IMR-90 (cell line): Measurements from ENCODE around the gene LAIR2. TPM values are rescaled to one million over a fixed set of nuclear protein-coding genes. Genes with fewer than 3 reads are reported as not detected.
"Not testable (repeated sequence)": the region's sequence is repeated elsewhere in the genome, so short reads cannot be mapped to it uniquely, and the experiment has no call there.

Source experiments
- ATAC-seq: fragments of 200-7000 bp; cut with Tn5 transposase; 2 replicates; pipeline ENCODE4 v1.9.1; 2020; ENCODE audit warnings: low read depth, mild to moderate bottlenecking, moderate library complexity
- BruUV-seq: library from RNA; stranded (reverse); fragments of 400-500 nt; replicated peaks from 2 replicates; lab custom pipeline; 2021; lab: Mats Ljungman, UMichigan
- CTCF ChIA-PET: fragments of 300-600 bp; formaldehyde crosslinking; extraction: SDS; loops from one replicate; lab custom pipeline; 2021; ENCODE audit warnings: antibody characterized with exemption; lab: Yijun Ruan, JAX
- POLR2A ChIA-PET: fragments of 300-600 bp; sonication (Branson Sonifier 250); formaldehyde crosslinking; loops from one replicate; lab custom pipeline; 2022; ENCODE audit warnings: antibody characterized with exemption; ENCODE audit not compliant: unreplicated experiment; lab: Charles Lee
- DNase-seq: peaks from one replicate; pipeline ENCODE4 v3.0.0; 2013
- H2AFZ ChIP-seq: replicated peaks from 2 replicates; pipeline ENCODE3; 2013; ENCODE audit warnings: low read length, mild to moderate bottlenecking; ENCODE audit not compliant: poor library complexity
- H2AK5ac ChIP-seq: 2 replicates; pipeline ENCODE4 v1.6.1; 2013; ENCODE audit warnings: low read depth, low read length, inconsistent platforms
- H2AK9ac ChIP-seq: replicated peaks from 2 replicates; pipeline ENCODE3; 2013; ENCODE audit warnings: mild to moderate bottlenecking, low read depth, low read length, moderate library complexity; ENCODE audit not compliant: poor library complexity
- H2BK120ac ChIP-seq: 2 replicates; pipeline ENCODE4 v1.6.1; 2013; ENCODE audit warnings: low read depth, low read length, inconsistent platforms
- H2BK15ac ChIP-seq: 3 replicates; pipeline ENCODE4 v1.6.1; 2013; ENCODE audit warnings: low read depth, low read length, inconsistent platforms
- H2BK20ac ChIP-seq: 2 replicates; pipeline ENCODE4 v1.6.1; 2013; ENCODE audit warnings: low read depth, mild to moderate bottlenecking, inconsistent platforms, low read length, moderate library complexity
- H2BK5ac ChIP-seq: 2 replicates; pipeline ENCODE4 v1.6.1; 2013; ENCODE audit warnings: mild to moderate bottlenecking, low read depth, low read length, inconsistent platforms; ENCODE audit not compliant: poor library complexity, severe bottlenecking
- H3K14ac ChIP-seq: replicated peaks from 2 replicates; pipeline ENCODE4 v1.6.1; 2013; ENCODE audit warnings: low read depth, low read length, inconsistent platforms
- H3K18ac ChIP-seq: 2 replicates; pipeline ENCODE4 v1.6.1; 2013; ENCODE audit warnings: low read depth, low read length, control low read depth
- H3K23ac ChIP-seq: 2 replicates; pipeline ENCODE4 v1.6.1; 2013; ENCODE audit warnings: low read depth, low read length, inconsistent platforms
- H3K27ac ChIP-seq: 2 replicates; pipeline ENCODE4 v1.5.1; 2013; ENCODE audit warnings: mild to moderate bottlenecking, control low read depth, low read length; ENCODE audit not compliant: insufficient read depth
- H3K27me3 ChIP-seq: 2 replicates; pipeline ENCODE4 v1.6.1; 2013; ENCODE audit warnings: low read length; ENCODE audit not compliant: control insufficient read depth, insufficient read depth
- H3K36me3 ChIP-seq: 2 replicates; pipeline ENCODE4 v1.6.1; 2013; ENCODE audit warnings: low read length, mixed read lengths; ENCODE audit not compliant: control insufficient read depth, insufficient read depth
- H3K4ac ChIP-seq: 2 replicates; pipeline ENCODE4 v1.6.1; 2013; ENCODE audit warnings: low read depth, low read length, inconsistent platforms
- H3K4me1 ChIP-seq: 2 replicates; pipeline ENCODE4 v1.6.1; 2013; ENCODE audit warnings: low read length, mixed read lengths; ENCODE audit not compliant: control insufficient read depth, insufficient read depth
- H3K4me2 ChIP-seq: 2 replicates; pipeline ENCODE4 v1.6.1; 2013; ENCODE audit warnings: low read depth, mild to moderate bottlenecking, control low read depth, low read length, moderate library complexity
- H3K4me3 ChIP-seq: 2 replicates; pipeline ENCODE4 v1.5.1; 2013; ENCODE audit warnings: low read depth, mild to moderate bottlenecking, control low read depth, low read length, moderate library complexity; ENCODE audit not compliant: insufficient read depth
- H3K56ac ChIP-seq: 2 replicates; pipeline ENCODE4 v1.6.1; 2013; ENCODE audit warnings: low read length, inconsistent platforms; ENCODE audit not compliant: insufficient read depth; ENCODE audit errors: extremely low read depth
- H3K79me1 ChIP-seq, 2 experiments: 2 replicates each; pipeline ENCODE4 v1.6.1; 2013; ENCODE audit warnings: low read length in 2 of 2, inconsistent platforms in 1 of 2, low read depth in 1 of 2
- H3K9ac ChIP-seq: 2 replicates; pipeline ENCODE4 v1.6.1; 2013; ENCODE audit warnings: low read depth, low read length, control low read depth
- H3K9me1 ChIP-seq: 2 replicates; pipeline ENCODE4 v1.6.1; 2013; ENCODE audit warnings: low read length, inconsistent platforms; ENCODE audit not compliant: insufficient read depth
- H3K9me3 ChIP-seq: 2 replicates; pipeline ENCODE4 v1.6.1; 2013; ENCODE audit warnings: low read length; ENCODE audit not compliant: control insufficient read depth, insufficient read depth
- H4K20me1 ChIP-seq: 2 replicates; pipeline ENCODE4 v1.6.1; 2013; ENCODE audit warnings: low read length, inconsistent platforms; ENCODE audit not compliant: insufficient read depth
- H4K5ac ChIP-seq: 2 replicates; pipeline ENCODE4 v1.6.1; 2013; ENCODE audit warnings: mild to moderate bottlenecking, low read depth, low read length, control low read depth
- H4K8ac ChIP-seq, 2 experiments: 2 replicates each; pipeline ENCODE4 v1.6.1; 2013; ENCODE audit warnings: low read depth in 2 of 2, low read length in 2 of 2, control low read depth in 1 of 2, inconsistent platforms in 1 of 2
- H4K91ac ChIP-seq: 2 replicates; pipeline ENCODE4 v1.6.1; 2013; ENCODE audit warnings: low read depth, low read length, inconsistent platforms; ENCODE audit not compliant: insufficient read depth
- MXI1 ChIP-seq: IDR thresholded peaks from 2 replicates; pipeline ENCODE4 v1.6.1; 2012; ENCODE audit warnings: low read depth, mild to moderate bottlenecking, low read length, moderate library complexity, borderline replicate concordance
- WGBS, 2 experiments: methylation state at CpG; one replicate each; pipeline versions ENCODE4 v1.1.5 to v1.1.7; 2013; ENCODE audit warnings: missing lambda C conversion rate in 2 of 2; ENCODE audit not compliant: insufficient read length in 1 of 2; ENCODE audit errors: extremely low coverage in 2 of 2; 5-methylcytosine and 5-hydroxymethylcytosine counted together
- dilution Hi-C: fragments of 300-500 bp; cut with HindIII; formaldehyde crosslinking; loops from one replicate; pipeline ENCODE4 v1.14.3; 2018; ENCODE audit warnings: low sequenced_read_pairs; ENCODE audit not compliant: unreplicated experiment
- in situ Hi-C: fragments of 300-500 bp; cut with MboI; formaldehyde crosslinking; loops from 3 replicates; pipeline ENCODE4 v1.14.3; 2019; ENCODE audit warnings: low sequenced_read_pairs, inconsistent platforms, mixed read lengths
- intact Hi-C: fragments of 100-400 bp; cut with micrococcal nuclease; formaldehyde crosslinking; loops from 2 replicates; pipeline ENCODE4 v1.10.0; 2022
- polyA plus RNA-seq, 3 experiments: library from polyadenylated mRNA; depleted of rRNA; stranded (reverse); fragments of >200 nt; gene quantifications; 2 replicates each; pipeline ENCODE4 v1.2.3, GENCODE V29; 2012; ENCODE audit warnings: low replicate concordance in 1 of 3
- total RNA-seq: library from RNA; depleted of rRNA; stranded (reverse); fragments of >200 nt; gene quantifications from 2 replicates; pipeline ENCODE4 v1.2.3, GENCODE V29; 2012

Gene LAIR2
- total and polyA plus RNA-seq, 2 of the 4 experiments (the other 2 are of a cell fraction) = not detected

GRCh38 chr19:54492568-54492967 lies 10.1 kb upstream of the LAIR2 start:
- no peak for TF ChIP-seq MXI1
- Histone ChIP-seq H2BK15ac (no peak overlapping the region), H3K18ac (no peak overlapping the region)

GRCh38 chr19:54493056-54493455 lies 9.6 kb upstream of the LAIR2 start:
- H3K27ac ChIP-seq, BruUV-seq, H4K20me1 ChIP-seq, H2AFZ ChIP-seq, H3K9me1 ChIP-seq, H2AK5ac ChIP-seq, DNase-seq, ATAC-seq, H4K8ac ChIP-seq, H4K5ac ChIP-seq, H4K91ac ChIP-seq, H3K4me3 ChIP-seq, H2BK5ac ChIP-seq, H3K9me3 ChIP-seq, H3K18ac ChIP-seq, H3K23ac ChIP-seq, H3K14ac ChIP-seq, dilution Hi-C loops, POLR2A ChIA-PET, CTCF ChIA-PET, H3K79me1 ChIP-seq, H2BK15ac ChIP-seq, H3K4me2 ChIP-seq, in situ Hi-C loops, H2BK20ac ChIP-seq, H2AK9ac ChIP-seq, H3K4me1 ChIP-seq, H3K27me3 ChIP-seq, H3K4ac ChIP-seq, H3K9ac ChIP-seq, H3K36me3 ChIP-seq, H3K56ac ChIP-seq, H2BK120ac ChIP-seq, intact Hi-C loops: not testable (repeated sequence)
- WGBS, 2 experiments = 68% methylated on average over 4 of the region's 5 CpGs; no CpG with 5 or more reads in 1 of the 2 experiments

More at GRCh38 chr19:54492568-54492967, 10.1 kb upstream of the LAIR2 start:
- Histone ChIP-seq H3K9me3 (no peaks in the 10 kb centered on the region), H3K56ac (no peak overlapping the region), H2BK5ac (no peak overlapping the region), H2AK5ac (no peak overlapping the region), H3K27ac (no peak overlapping the region), H2BK120ac (no peak overlapping the region), H3K14ac (no peak overlapping the region), H3K4me3 (no peak overlapping the region), H3K23ac (no peak overlapping the region), H4K91ac (no peak overlapping the region), H3K9me1 (no peaks in the 10 kb centered on the region; the same call in 1 of the 2 replicates), H4K20me1 (no peaks in the 10 kb centered on the region), H3K9ac (no peak overlapping the region), H3K4me2 (no peak overlapping the region), H4K5ac (no peak overlapping the region), H3K4ac (no peak overlapping the region), H2BK20ac (no peak overlapping the region), H2AFZ (no peak overlapping the region), H3K36me3 (no peaks in the 10 kb centered on the region), H3K4me1 (no peaks in the 10 kb centered on the region), H4K8ac (no peak overlapping the region), H3K27me3 (no peaks in the 10 kb centered on the region), H3K79me1 (no peaks in the 10 kb centered on the region), H2AK9ac (no peak overlapping the region)
- BruUV-seq = no TSS peak
- DNase-seq (no peak), ATAC-seq (no peak)
- dilution Hi-C loops (no loop called here), intact Hi-C loops (no loop called here), in situ Hi-C loops (no loop called here)
- POLR2A ChIA-PET = no interaction called here
- CTCF ChIA-PET = no interaction called here
- 74% methylated on average over 8 of the region's 18 CpGs; no CpG with 5 or more reads in 1 of the 2 experiments for WGBS, 2 experiments
